Measurements from ENCODE around the gene TERT. TPM values are rescaled to one million over a fixed set of nuclear protein-coding genes. Genes with fewer than 3 reads are reported as not detected.

TERT gene
- total and polyA plus RNA-seq, 8 donors: 0.19 to 4.0 (median 0.38) TPM; not detected in 4

GRCh38 chr5:1325191-1325741 lies 30.4 kb upstream of the TERT start:
- intact Hi-C loops (cut with DNase I; ENCODE audit: low total_unique reads): no loop called here
- no peak overlapping the region for H3K27ac ChIP-seq
- 83 to 93% (median 89%) methylated on average over 13 to 17 of the region's 17 CpGs for WGBS, 5 donors
- H3K9me3 ChIP-seq: no peaks in the 10 kb centered on the region
- H3K27me3 ChIP-seq: no peaks in the 10 kb centered on the region
- H3K4me3 ChIP-seq: no peak overlapping the region
- TF ChIP-seq POLR2A (IDR thresholded peaks at IDR 0.05): no peak
- no peak for TF ChIP-seq CTCF (IDR thresholded peaks at IDR 0.05)
- no peak for TF ChIP-seq POLR2AphosphoS5 (IDR thresholded peaks at IDR 0.05)
- no peak for TF ChIP-seq EP300 (IDR thresholded peaks at IDR 0.05)
- peaks cover 6 to 21% (median 18%) of the 10 kb centered on the region in 4 donors for H3K4me1 ChIP-seq
- peaks cover 65 to 87% (median 83%) of the 10 kb centered on the region in 4 donors for H3K36me3 ChIP-seq
- no peak for DNase-seq

- peaks cover 1 to 19% (median 18%) of the 10 kb centered on the region in 4 donors for H3K4me1 ChIP-seq
- WGBS, 5 donors: 86 to 95% (median 93%) methylated on average over 10 to 17 of the region's 17 CpGs
- intact Hi-C loops (cut with DNase I; ENCODE audit: low total_unique reads): no loop called here
- H3K27ac ChIP-seq: no peak overlapping the region
- no peak for DNase-seq
- H3K4me3 ChIP-seq: no peak overlapping the region
- no peaks in the 10 kb centered on the region for H3K9me3 ChIP-seq
- H3K27me3 ChIP-seq: no peaks in the 10 kb centered on the region
- H3K36me3 ChIP-seq: peaks cover 65 to 87% (median 83%) of the 10 kb centered on the region in 4 donors
- TF ChIP-seq CTCF (IDR thresholded peaks at IDR 0.05) (no peak), POLR2A (IDR thresholded peaks at IDR 0.05) (no peak), POLR2AphosphoS5 (IDR thresholded peaks at IDR 0.05) (no peak), EP300 (IDR thresholded peaks at IDR 0.05) (no peak)
Measured at GRCh38 chr5:1324719-1325190, 29.9 kb upstream of the TERT start.

- Histone ChIP-seq H3K27me3 (no peaks in the 10 kb centered on the region), H3K27ac (no peak overlapping the region), H3K4me1 (peaks cover 0 to 22% (median 18%) of the 10 kb centered on the region in 4 donors), H3K9me3 (no peaks in the 10 kb centered on the region), H3K4me3 (no peak overlapping the region), H3K36me3 (peaks cover 69 to 89% (median 85%) of the 10 kb centered on the region in 4 donors)
- DNase-seq: no peak
- TF ChIP-seq CTCF (IDR thresholded peaks at IDR 0.05) (no peak), POLR2A (IDR thresholded peaks at IDR 0.05) (no peak), POLR2AphosphoS5 (IDR thresholded peaks at IDR 0.05) (no peak), EP300 (IDR thresholded peaks at IDR 0.05) (no peak)
- intact Hi-C loops (cut with DNase I; ENCODE audit: low total_unique reads): no loop called here
- 94 to 97% (median 96%) methylated on average over 15 of the region's 15 CpGs for WGBS, 5 donors
Measured at GRCh38 chr5:1324301-1324700, 29.4 kb upstream of the TERT start.

- TF ChIP-seq EP300 (IDR thresholded peaks at IDR 0.05) (no peak), POLR2AphosphoS5 (IDR thresholded peaks at IDR 0.05) (no peak), CTCF (IDR thresholded peaks at IDR 0.05) (no peak), POLR2A (IDR thresholded peaks at IDR 0.05) (no peak)
- intact Hi-C loops (cut with DNase I; ENCODE audit: low total_unique reads): no loop called here
- H3K4me3 ChIP-seq: no peak overlapping the region
- H3K9me3 ChIP-seq: no peaks in the 10 kb centered on the region
- H3K27ac ChIP-seq: no peak overlapping the region
- DNase-seq: no peak
- H3K27me3 ChIP-seq: no peaks in the 10 kb centered on the region
- H3K36me3 ChIP-seq: peaks cover 73 to 89% (median 88%) of the 10 kb centered on the region in 4 donors
- WGBS, 5 donors: 88 to 95% (median 93%) methylated on average over 11 to 13 of the region's 13 CpGs
- H3K4me1 ChIP-seq: peaks cover 0 to 21% (median 14%) of the 10 kb centered on the region in 4 donors
Measured at GRCh38 chr5:1323803-1324173, 28.9 kb upstream of the TERT start.

Measured in stomach (tissue), 9 donors.